RKO (cell line): ENCODE measurements around the gene SMIM3.
"Not testable (repeated sequence)": the region's sequence is repeated elsewhere in the genome, so short reads cannot be mapped to it uniquely, and the experiment has no call there.

Experiments used
- DNase-seq: peaks from one replicate; pipeline ENCODE4 v3.0.0-alpha.2; 2016; ENCODE audit warnings: low spot score

The SMIM3 gene

GRCh38 chr5:150794927-150795326 is 16.4 kb downstream of the SMIM3 start:
- no peak for DNase-seq

- no peak for DNase-seq
Observed at GRCh38 chr5:150797384-150797783, 18.8 kb downstream of the SMIM3 start.

- DNase-seq = peak; percentile 88
Observed at GRCh38 chr5:150801117-150801927, 22.8 kb downstream of the SMIM3 start.

- no peak for DNase-seq
Observed at GRCh38 chr5:150804388-150804787, 25.8 kb downstream of the SMIM3 start.

DNA sequence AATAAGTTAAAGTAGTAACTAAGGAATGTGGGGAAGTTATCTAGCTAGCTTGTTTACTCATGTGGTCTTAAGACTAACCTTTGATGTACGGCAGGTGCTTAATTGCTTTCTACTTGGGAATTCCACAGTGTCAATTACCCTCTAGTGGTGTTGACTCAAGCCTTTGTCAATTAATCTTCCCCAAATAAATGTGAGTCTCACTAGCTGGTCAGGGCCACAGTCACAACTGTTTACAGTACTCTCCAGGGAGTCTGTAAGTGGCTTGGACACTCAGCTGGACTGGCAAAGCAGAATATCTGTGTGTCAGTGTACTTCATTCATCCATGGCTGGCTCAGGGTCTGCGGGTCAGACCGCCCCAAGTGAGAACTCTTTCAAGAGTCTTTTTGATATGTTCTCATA is 30.8 kb downstream of the SMIM3 start:
- no peak for DNase-seq

DNA sequence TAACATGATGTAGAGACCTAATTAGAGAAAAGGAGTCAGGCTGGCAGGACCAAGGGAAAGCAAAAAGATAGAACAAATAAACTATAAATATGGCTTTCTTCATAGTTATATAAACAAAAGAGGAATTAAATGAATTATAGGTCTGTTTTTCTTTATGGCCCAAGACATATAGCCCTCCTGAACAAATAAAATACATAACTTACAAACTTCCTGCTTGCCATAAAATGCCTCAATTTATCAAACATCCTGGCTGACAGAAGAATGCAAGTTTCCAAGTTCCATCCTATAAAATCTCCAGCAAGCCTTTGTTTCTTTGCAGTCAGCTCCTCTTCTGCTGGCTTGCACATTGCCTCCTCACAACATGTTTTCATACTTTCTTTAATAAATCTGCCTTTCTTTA is 36.5 kb downstream of the SMIM3 start:
- no peak for DNase-seq

DNA sequence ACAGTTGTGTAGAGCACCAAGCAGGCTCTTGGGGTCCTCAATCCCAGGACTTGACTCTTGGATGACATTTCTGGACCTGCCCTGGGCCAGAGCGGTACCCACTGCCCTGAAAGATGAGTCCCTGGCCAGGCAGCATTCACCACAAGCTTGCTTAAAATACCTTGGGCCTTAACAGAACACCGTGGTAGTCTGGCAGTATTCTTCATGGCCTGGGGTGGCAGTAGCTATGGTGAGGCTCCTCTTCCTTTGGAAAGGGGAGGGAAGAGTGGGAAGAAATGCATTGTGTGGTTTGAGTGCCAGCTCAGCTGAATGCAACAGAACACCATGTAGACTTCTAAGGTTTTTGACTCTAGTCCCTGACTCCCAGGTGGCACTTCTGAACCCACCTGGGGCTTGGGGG is 38.4 kb downstream of the SMIM3 start:
- DNase-seq = no peak

DNA sequence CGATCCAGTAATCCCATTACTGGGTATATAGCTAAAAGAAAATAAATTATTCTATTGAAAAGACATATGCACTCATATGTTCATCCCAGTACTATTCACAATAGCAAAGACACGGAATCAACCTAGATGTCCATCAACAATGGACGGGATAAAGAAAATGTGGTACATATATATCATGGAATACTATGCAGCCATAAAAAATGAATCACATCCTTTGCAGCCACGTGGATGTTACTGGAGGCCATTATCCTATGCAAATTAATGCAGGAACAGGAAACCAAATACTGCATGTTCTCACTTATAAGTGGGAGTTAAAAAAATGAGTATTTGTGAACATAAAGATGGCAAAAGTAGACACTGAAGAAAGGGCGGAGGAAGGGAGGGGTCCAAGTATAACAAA is 51.2 kb downstream of the SMIM3 start:
- DNase-seq = no peak

- DNase-seq = not testable (repeated sequence)
Observed at GRCh38 chr5:150831821-150832220, 53.3 kb downstream of the SMIM3 start.

GRCh38 chr5:150836064-150836463 is 57.5 kb downstream of the SMIM3 start:
- DNase-seq = no peak

- no peak for DNase-seq
Observed at GRCh38 chr5:150836703-150837102, 58.1 kb downstream of the SMIM3 start.

- DNase-seq = not testable (repeated sequence)
Observed at GRCh38 chr5:150845185-150845859, 66.8 kb downstream of the SMIM3 start.

- not testable (repeated sequence) for DNase-seq
Observed at GRCh38 chr5:150846308-150846653, 67.7 kb downstream of the SMIM3 start, which contains the start of gene IRGM. Gene IRGM, plus strand, starts transcription at chr5:150846521. Its CDS starts 1,603 bp downstream, at chr5:150848124.
